Skin epidermis (tissue), 12 donors: Measurements from ENCODE around the gene SUGCT.
"Not testable (repeated sequence)": the region's sequence is repeated elsewhere in the genome, so short reads cannot be mapped to it uniquely, and the experiment has no call there.

ENCODE experiments used
- H3K27ac ChIP-seq, 21 experiments: fragments of 200-600 bp; sonication (generic) in 11 of 21; one replicate each; pipeline ENCODE4 v1.5.0; 2020; ENCODE audit warnings: mild to moderate bottlenecking in 3 of 21, inconsistent platforms in 2 of 21, moderate library complexity in 2 of 21
- H3K4me3 ChIP-seq, 7 experiments: fragments of 200-600 bp; sonication (generic) in 2 of 7; one replicate each; pipeline ENCODE4 v1.5.0; 2020; ENCODE audit warnings: inconsistent platforms in 2 of 7, mild to moderate bottlenecking in 2 of 7, moderate library complexity in 1 of 7

Gene SUGCT

GRCh38 chr7:40237731-40238130 lies 102.9 kb downstream of the SUGCT start:
- Histone ChIP-seq H3K4me3 (no peak overlapping the region), H3K27ac (no peak overlapping the region)

- Histone ChIP-seq H3K27ac (no peak overlapping the region), H3K4me3 (no peak overlapping the region)
Measured at GRCh38 chr7:40239755-40240303, 105.0 kb downstream of the SUGCT start.

- Histone ChIP-seq H3K27ac (no peak overlapping the region), H3K4me3 (no peak overlapping the region)
Measured at GRCh38 chr7:40243076-40243475, 108.3 kb downstream of the SUGCT start.

- no peak overlapping the region for H3K4me3 ChIP-seq
- H3K27ac ChIP-seq = no peak overlapping the region
Measured at GRCh38 chr7:40244226-40244625, 109.4 kb downstream of the SUGCT start.

- Histone ChIP-seq H3K4me3 (no peak overlapping the region), H3K27ac (no peak overlapping the region)
Measured at GRCh38 chr7:40248681-40249080, 113.9 kb downstream of the SUGCT start.

- not testable (repeated sequence) for H3K4me3 ChIP-seq, H3K27ac ChIP-seq
Measured at GRCh38 chr7:40253444-40253843, 118.6 kb downstream of the SUGCT start.

- no peak overlapping the region for H3K4me3 ChIP-seq
- H3K27ac ChIP-seq = no peak overlapping the region
Measured at GRCh38 chr7:40263752-40264390, 129.1 kb downstream of the SUGCT start.

GRCh38 chr7:40267583-40267982 lies 132.8 kb downstream of the SUGCT start:
- H3K4me3 ChIP-seq = no peak overlapping the region
- H3K27ac ChIP-seq = no peak overlapping the region

GRCh38 chr7:40268810-40269209 lies 134.0 kb downstream of the SUGCT start:
- H3K4me3 ChIP-seq, H3K27ac ChIP-seq: not testable (repeated sequence)

GRCh38 chr7:40276061-40276460 lies 141.3 kb downstream of the SUGCT start:
- Histone ChIP-seq H3K4me3 (no peak overlapping the region), H3K27ac (no peak overlapping the region)

GRCh38 chr7:40279991-40280390 lies 145.2 kb downstream of the SUGCT start:
- no peak overlapping the region for H3K27ac ChIP-seq

GRCh38 chr7:40282858-40283257 lies 148.1 kb downstream of the SUGCT start:
- H3K27ac ChIP-seq = no peak overlapping the region
- H3K4me3 ChIP-seq = no peak overlapping the region

More at GRCh38 chr7:40279991-40280390, 145.2 kb downstream of the SUGCT start:
- no peak overlapping the region for H3K4me3 ChIP-seq

- no peak overlapping the region for H3K27ac ChIP-seq
- no peak overlapping the region for H3K4me3 ChIP-seq
Measured at GRCh38 chr7:40283391-40283790, 148.6 kb downstream of the SUGCT start.

- Histone ChIP-seq H3K27ac (no peak overlapping the region), H3K4me3 (no peak overlapping the region)
Measured at GRCh38 chr7:40288827-40289226, 154.0 kb downstream of the SUGCT start.

- H3K4me3 ChIP-seq = no peak overlapping the region
- H3K27ac ChIP-seq = peak overlapping the region in 5 of 21 experiments; percentile 45 to 75 (median 68)
Measured at GRCh38 chr7:40297741-40298311, 163.0 kb downstream of the SUGCT start.

- peak overlapping the region in 5 of 21 experiments; percentile 45 to 75 (median 68) for H3K27ac ChIP-seq
- no peak overlapping the region for H3K4me3 ChIP-seq
Measured at GRCh38 chr7:40298421-40298820, 163.6 kb downstream of the SUGCT start.

GRCh38 chr7:40299097-40299496 lies 164.3 kb downstream of the SUGCT start:
- Histone ChIP-seq H3K27ac (peak overlapping the region in 5 of 21 experiments; percentile 15 to 75 (median 68)), H3K4me3 (no peak overlapping the region)

GRCh38 chr7:40300146-40300670 lies 165.4 kb downstream of the SUGCT start:
- Histone ChIP-seq H3K4me3 (no peak overlapping the region), H3K27ac (peak overlapping the region in 4 of 21 experiments; percentile 15 to 68 (median 32))

GRCh38 chr7:40301486-40302068 lies 166.8 kb downstream of the SUGCT start:
- H3K4me3 ChIP-seq = no peak overlapping the region
- peak overlapping the region in 4 of 21 experiments; percentile 30 to 68 (median 38) for H3K27ac ChIP-seq

- H3K4me3 ChIP-seq = no peak overlapping the region
- H3K27ac ChIP-seq = no peak overlapping the region
Measured at GRCh38 chr7:40303996-40304395, 169.2 kb downstream of the SUGCT start.

- H3K27ac ChIP-seq = peak overlapping the region in 4 of 21 experiments; percentile 18 to 76 (median 51)
- no peak overlapping the region for H3K4me3 ChIP-seq
Measured at GRCh38 chr7:40305229-40305628, 170.4 kb downstream of the SUGCT start.
